HEK293 (cell line): ENCODE results near the gene LRRC70.

Source experiments
- CTCF ChIA-PET: fragments of 350-600 bp; formaldehyde crosslinking; extraction: SDS; loops from one replicate; lab custom pipeline; 2021; ENCODE audit warnings: antibody characterized with exemption; lab: Yijun Ruan, JAX
- POLR2A ChIA-PET: fragments of 300-600 bp; formaldehyde crosslinking; extraction: SDS; loops from one replicate; lab custom pipeline; 2020; ENCODE audit warnings: antibody characterized with exemption, inconsistent platforms; lab: Yijun Ruan, JAX
- H3K27ac ChIP-seq: fragments of 200-500 bp; sonication (Bioruptor generic); 2 replicates; pipeline ENCODE4 v1.5.1; 2014; ENCODE audit warnings: low read depth, low read length, control low read depth, inconsistent platforms; ENCODE audit errors: extremely low read depth
- H3K36me3 ChIP-seq, 2 experiments: fragments of 200-500 bp in 1 of 2; sonication (Bioruptor generic) in 1 of 2; 1 replicate in 1 of 2; 2 replicates in 1 of 2; pipeline ENCODE4 v1.5.1; 2014 to 2017; ENCODE audit warnings: inconsistent platforms in 2 of 2, low read length in 2 of 2; ENCODE audit not compliant: control insufficient read depth in 2 of 2, insufficient read depth in 1 of 2
- H3K4me1 ChIP-seq: fragments of 200-500 bp; sonication (Bioruptor generic); 2 replicates; pipeline ENCODE4 v1.5.1; 2014; ENCODE audit warnings: mild to moderate bottlenecking, low read length, inconsistent platforms; ENCODE audit not compliant: control insufficient read depth, insufficient read depth
- H3K4me3 ChIP-seq: 2 replicates; pipeline ENCODE4 v1.5.1; 2011; ENCODE audit warnings: low read depth, mild to moderate bottlenecking, control low read depth, low read length, moderate library complexity
- H3K9me3 ChIP-seq: fragments of 200-500 bp; sonication (Bioruptor generic); 2 replicates; pipeline ENCODE4 v1.5.1; 2014; ENCODE audit warnings: low read depth, low read length, inconsistent platforms; ENCODE audit not compliant: control insufficient read depth, insufficient read depth
- KLF9 ChIP-seq: fragments of 450-650 bp; formaldehyde crosslinking; IDR thresholded peaks from 2 replicates; pipeline ENCODE4 v1.5.1; 2016; ENCODE audit warnings: missing biosample characterization, missing genetic modification characterization, low read depth
- SP2 ChIP-seq: fragments of 450-650 bp; formaldehyde crosslinking; IDR thresholded peaks from 2 replicates; pipeline ENCODE4 v1.5.1; 2016; ENCODE audit warnings: missing biosample characterization, missing genetic modification characterization
- WT1 ChIP-seq: fragments of 450-650 bp; formaldehyde crosslinking; IDR thresholded peaks from 2 replicates; pipeline ENCODE4 v1.5.1; 2016; ENCODE audit warnings: missing biosample characterization, missing genetic modification characterization
- YY1 ChIP-seq: fragments of 450-650 bp; formaldehyde crosslinking; IDR thresholded peaks from 2 replicates; pipeline ENCODE4 v1.5.1; 2018; ENCODE audit warnings: missing biosample characterization, missing genetic modification characterization
- YY2 ChIP-seq: fragments of 450-650 bp; formaldehyde crosslinking; IDR thresholded peaks from 2 replicates; pipeline ENCODE4 v1.5.1; 2016; ENCODE audit warnings: missing biosample characterization, missing genetic modification characterization
- ZBTB1 ChIP-seq: fragments of 450-650 bp; formaldehyde crosslinking; IDR thresholded peaks from 2 replicates; pipeline ENCODE4 v1.5.1; 2016; ENCODE audit warnings: missing biosample characterization, missing genetic modification characterization
- ZBTB8A ChIP-seq: fragments of 450-650 bp; formaldehyde crosslinking; IDR thresholded peaks from 2 replicates; pipeline ENCODE4 v1.5.1; 2016; ENCODE audit warnings: missing biosample characterization, missing genetic modification characterization
- ZNF2 ChIP-seq: fragments of 450-650 bp; formaldehyde crosslinking; IDR thresholded peaks from 2 replicates; pipeline ENCODE4 v1.5.1; 2016; ENCODE audit warnings: missing biosample characterization, missing genetic modification characterization
- ZNF24 ChIP-seq: fragments of 450-650 bp; formaldehyde crosslinking; IDR thresholded peaks from 2 replicates; pipeline ENCODE4 v1.5.1; 2016; ENCODE audit warnings: missing biosample characterization, missing genetic modification characterization
- ZNF335 ChIP-seq: fragments of 450-650 bp; formaldehyde crosslinking; conservative IDR thresholded peaks from 2 replicates; pipeline ENCODE4 v1.5.1; 2016; ENCODE audit warnings: missing biosample characterization, missing genetic modification characterization
- ZNF555 ChIP-seq: fragments of 450-650 bp; formaldehyde crosslinking; conservative IDR thresholded peaks from 2 replicates; pipeline ENCODE4 v1.5.1; 2017; ENCODE audit warnings: missing biosample characterization, mild to moderate bottlenecking, missing genetic modification characterization, inconsistent platforms
- ZNF610 ChIP-seq: fragments of 450-650 bp; formaldehyde crosslinking; IDR thresholded peaks from 2 replicates; pipeline ENCODE4 v1.5.1; 2016; ENCODE audit warnings: missing biosample characterization, missing genetic modification characterization, borderline replicate concordance
- ZNF629 ChIP-seq: fragments of 450-650 bp; formaldehyde crosslinking; IDR thresholded peaks from 2 replicates; pipeline ENCODE4 v1.5.1; 2017; ENCODE audit warnings: missing biosample characterization, missing genetic modification characterization
- TF ChIP-seq, protein P1 (sequence below): fragments of 450-650 bp; formaldehyde crosslinking; conservative IDR thresholded peaks from 2 replicates; pipeline ENCODE4 v1.5.1; 2016; ENCODE audit warnings: low read depth, missing biosample characterization, missing genetic modification characterization
- TF ChIP-seq, protein P2 (sequence below): fragments of 450-650 bp; formaldehyde crosslinking; conservative IDR thresholded peaks from 2 replicates; pipeline ENCODE4 v1.5.1; 2016; ENCODE audit warnings: low read depth, missing biosample characterization, missing genetic modification characterization
- TF ChIP-seq, protein P3 (sequence below): fragments of 450-650 bp; formaldehyde crosslinking; IDR thresholded peaks from 2 replicates; pipeline ENCODE4 v1.5.1; 2016; ENCODE audit warnings: missing biosample characterization, missing genetic modification characterization
- TF ChIP-seq, protein P4 (sequence below): fragments of 450-650 bp; formaldehyde crosslinking; IDR thresholded peaks from 2 replicates; pipeline ENCODE4 v1.5.1; 2016; ENCODE audit warnings: missing biosample characterization, missing genetic modification characterization, borderline replicate concordance
- TF ChIP-seq, protein P5 (sequence below): fragments of 450-650 bp; formaldehyde crosslinking; IDR thresholded peaks from 2 replicates; pipeline ENCODE4 v1.5.1; 2017; ENCODE audit warnings: missing biosample characterization, missing genetic modification characterization
- TF ChIP-seq, protein P6 (sequence below): fragments of 450-650 bp; formaldehyde crosslinking; IDR thresholded peaks from 2 replicates; pipeline ENCODE4 v1.5.1; 2017; ENCODE audit warnings: missing biosample characterization, missing genetic modification characterization

The LRRC70 gene

DNA sequence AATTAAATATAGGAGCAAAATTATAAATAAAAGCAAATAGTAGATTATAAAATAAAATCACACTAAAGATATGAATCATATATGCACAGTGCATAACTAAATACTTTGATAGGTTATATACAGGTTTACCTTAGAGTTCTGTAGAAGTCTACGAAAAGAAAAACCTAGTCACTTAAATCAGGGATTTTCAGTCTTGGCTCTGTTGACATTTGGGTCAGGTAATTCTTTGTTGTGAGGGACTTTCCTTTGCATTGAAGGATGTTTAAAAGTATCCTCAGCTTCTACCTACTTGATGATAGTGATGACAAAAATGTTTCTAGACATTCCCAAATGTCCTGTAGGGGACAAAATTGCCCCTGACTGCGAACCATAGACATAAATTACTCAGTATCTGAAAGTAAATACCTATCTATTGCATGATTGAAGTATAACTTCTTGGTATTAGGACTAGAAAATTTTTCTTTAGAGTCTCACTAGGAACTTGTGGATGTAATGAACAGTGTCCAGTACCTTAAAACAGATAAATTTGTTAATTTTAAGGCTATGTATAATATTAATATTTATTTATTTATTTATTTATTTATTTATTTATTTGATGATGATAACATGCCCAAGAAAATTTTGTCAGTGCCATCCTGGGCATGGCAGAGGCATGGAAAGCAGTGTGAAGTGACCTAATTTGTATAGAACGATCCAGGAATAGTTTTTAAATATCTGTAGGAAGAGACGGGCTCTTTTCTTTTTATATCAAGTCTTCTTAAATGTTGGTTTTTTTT lies 44.0 kb upstream of the LRRC70 start (continued):
- TF ChIP-seq, protein P1, sequence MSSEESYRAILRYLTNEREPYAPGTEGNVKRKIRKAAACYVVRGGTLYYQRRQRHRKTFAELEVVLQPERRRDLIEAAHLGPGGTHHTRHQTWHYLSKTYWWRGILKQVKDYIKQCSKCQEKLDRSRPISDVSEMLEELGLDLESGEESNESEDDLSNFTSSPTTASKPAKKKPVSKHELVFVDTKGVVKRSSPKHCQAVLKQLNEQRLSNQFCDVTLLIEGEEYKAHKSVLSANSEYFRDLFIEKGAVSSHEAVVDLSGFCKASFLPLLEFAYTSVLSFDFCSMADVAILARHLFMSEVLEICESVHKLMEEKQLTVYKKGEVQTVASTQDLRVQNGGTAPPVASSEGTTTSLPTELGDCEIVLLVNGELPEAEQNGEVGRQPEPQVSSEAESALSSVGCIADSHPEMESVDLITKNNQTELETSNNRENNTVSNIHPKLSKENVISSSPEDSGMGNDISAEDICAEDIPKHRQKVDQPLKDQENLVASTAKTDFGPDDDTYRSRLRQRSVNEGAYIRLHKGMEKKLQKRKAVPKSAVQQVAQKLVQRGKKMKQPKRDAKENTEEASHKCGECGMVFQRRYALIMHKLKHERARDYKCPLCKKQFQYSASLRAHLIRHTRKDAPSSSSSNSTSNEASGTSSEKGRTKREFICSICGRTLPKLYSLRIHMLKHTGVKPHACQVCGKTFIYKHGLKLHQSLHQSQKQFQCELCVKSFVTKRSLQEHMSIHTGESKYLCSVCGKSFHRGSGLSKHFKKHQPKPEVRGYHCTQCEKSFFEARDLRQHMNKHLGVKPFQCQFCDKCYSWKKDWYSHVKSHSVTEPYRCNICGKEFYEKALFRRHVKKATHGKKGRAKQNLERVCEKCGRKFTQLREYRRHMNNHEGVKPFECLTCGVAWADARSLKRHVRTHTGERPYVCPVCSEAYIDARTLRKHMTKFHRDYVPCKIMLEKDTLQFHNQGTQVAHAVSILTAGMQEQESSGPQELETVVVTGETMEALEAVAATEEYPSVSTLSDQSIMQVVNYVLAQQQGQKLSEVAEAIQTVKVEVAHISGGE (tag by site-specific recombination) = peak; percentile 61
- TF ChIP-seq ZBTB1 (tag by site-specific recombination) (no peak), ZBTB8A (peak; percentile 27; the same call in 1 of the 2 replicates), ZNF629 (tag by site-specific recombination) (no peak), KLF9 (tag by site-specific recombination) (no peak), ZNF335 (tag by site-specific recombination) (no peak), ZNF555 (tag by site-specific recombination) (peak; percentile 61)
- TF ChIP-seq, protein P2, sequence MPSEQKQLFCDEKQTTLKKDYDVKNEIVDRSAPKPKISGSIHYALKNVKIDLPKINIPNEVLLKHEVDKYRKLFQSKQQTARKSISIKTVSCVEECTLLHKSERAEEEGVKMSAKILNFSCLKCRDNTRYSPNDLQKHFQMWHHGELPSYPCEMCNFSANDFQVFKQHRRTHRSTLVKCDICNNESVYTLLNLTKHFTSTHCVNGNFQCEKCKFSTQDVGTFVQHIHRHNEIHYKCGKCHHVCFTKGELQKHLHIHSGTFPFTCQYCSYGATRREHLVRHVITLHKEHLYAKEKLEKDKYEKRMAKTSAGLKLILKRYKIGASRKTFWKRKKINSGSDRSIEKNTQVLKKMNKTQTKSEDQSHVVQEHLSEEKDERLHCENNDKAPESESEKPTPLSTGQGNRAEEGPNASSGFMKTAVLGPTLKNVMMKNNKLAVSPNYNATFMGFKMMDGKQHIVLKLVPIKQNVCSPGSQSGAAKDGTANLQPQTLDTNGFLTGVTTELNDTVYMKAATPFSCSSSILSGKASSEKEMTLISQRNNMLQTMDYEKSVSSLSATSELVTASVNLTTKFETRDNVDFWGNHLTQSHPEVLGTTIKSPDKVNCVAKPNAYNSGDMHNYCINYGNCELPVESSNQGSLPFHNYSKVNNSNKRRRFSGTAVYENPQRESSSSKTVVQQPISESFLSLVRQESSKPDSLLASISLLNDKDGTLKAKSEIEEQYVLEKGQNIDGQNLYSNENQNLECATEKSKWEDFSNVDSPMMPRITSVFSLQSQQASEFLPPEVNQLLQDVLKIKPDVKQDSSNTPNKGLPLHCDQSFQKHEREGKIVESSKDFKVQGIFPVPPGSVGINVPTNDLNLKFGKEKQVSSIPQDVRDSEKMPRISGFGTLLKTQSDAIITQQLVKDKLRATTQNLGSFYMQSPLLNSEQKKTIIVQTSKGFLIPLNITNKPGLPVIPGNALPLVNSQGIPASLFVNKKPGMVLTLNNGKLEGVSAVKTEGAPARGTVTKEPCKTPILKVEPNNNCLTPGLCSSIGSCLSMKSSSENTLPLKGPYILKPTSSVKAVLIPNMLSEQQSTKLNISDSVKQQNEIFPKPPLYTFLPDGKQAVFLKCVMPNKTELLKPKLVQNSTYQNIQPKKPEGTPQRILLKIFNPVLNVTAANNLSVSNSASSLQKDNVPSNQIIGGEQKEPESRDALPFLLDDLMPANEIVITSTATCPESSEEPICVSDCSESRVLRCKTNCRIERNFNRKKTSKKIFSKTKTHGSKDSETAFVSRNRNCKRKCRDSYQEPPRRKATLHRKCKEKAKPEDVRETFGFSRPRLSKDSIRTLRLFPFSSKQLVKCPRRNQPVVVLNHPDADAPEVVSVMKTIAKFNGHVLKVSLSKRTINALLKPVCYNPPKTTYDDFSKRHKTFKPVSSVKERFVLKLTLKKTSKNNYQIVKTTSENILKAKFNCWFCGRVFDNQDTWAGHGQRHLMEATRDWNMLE = peak; percentile 67

DNA sequence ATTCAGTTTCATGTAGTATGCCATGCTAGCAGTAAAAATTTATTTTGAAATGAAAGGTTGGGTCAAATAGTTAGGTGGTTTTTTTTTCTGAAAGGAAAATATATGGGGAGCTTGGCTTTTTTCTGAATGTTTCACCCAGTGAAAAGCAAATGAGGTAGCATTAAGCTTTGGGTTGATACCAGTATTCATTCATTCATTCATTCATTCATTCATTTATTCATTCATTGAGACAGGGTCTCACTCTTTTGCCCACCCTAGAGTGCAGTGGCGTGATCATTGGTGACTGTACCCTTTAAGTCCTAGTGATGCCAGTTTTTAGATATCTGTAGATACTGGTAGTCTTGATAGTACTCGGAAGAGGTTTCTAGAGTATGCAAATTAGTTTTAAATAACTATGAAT lies 42.4 kb upstream of the LRRC70 start:
- Histone ChIP-seq H3K9me3 (no peaks in the 10 kb centered on the region), H3K27ac (no peak overlapping the region), H3K4me1 (no peaks in the 10 kb centered on the region), H3K4me3 (no peak overlapping the region), H3K36me3 (peaks cover 7 to 8% of the 10 kb centered on the region in 2 experiments; a peak in 2 of 3 replicates)
- CTCF ChIA-PET = no interaction called here
- POLR2A ChIA-PET = no interaction called here
- TF ChIP-seq YY2 (tag by site-specific recombination) = no peak
- TF ChIP-seq, protein P3, sequence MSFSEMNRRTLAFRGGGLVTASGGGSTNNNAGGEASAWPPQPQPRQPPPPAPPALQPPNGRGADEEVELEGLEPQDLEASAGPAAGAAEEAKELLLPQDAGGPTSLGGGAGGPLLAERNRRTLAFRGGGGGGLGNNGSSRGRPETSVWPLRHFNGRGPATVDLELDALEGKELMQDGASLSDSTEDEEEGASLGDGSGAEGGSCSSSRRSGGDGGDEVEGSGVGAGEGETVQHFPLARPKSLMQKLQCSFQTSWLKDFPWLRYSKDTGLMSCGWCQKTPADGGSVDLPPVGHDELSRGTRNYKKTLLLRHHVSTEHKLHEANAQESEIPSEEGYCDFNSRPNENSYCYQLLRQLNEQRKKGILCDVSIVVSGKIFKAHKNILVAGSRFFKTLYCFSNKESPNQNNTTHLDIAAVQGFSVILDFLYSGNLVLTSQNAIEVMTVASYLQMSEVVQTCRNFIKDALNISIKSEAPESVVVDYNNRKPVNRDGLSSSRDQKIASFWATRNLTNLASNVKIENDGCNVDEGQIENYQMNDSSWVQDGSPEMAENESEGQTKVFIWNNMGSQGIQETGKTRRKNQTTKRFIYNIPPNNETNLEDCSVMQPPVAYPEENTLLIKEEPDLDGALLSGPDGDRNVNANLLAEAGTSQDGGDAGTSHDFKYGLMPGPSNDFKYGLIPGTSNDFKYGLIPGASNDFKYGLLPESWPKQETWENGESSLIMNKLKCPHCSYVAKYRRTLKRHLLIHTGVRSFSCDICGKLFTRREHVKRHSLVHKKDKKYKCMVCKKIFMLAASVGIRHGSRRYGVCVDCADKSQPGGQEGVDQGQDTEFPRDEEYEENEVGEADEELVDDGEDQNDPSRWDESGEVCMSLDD (tag by site-specific recombination) = no peak
- TF ChIP-seq ZNF610 (tag by site-specific recombination) = no peak
- TF ChIP-seq SP2 (tag by site-specific recombination) = no peak
- TF ChIP-seq, protein P4, sequence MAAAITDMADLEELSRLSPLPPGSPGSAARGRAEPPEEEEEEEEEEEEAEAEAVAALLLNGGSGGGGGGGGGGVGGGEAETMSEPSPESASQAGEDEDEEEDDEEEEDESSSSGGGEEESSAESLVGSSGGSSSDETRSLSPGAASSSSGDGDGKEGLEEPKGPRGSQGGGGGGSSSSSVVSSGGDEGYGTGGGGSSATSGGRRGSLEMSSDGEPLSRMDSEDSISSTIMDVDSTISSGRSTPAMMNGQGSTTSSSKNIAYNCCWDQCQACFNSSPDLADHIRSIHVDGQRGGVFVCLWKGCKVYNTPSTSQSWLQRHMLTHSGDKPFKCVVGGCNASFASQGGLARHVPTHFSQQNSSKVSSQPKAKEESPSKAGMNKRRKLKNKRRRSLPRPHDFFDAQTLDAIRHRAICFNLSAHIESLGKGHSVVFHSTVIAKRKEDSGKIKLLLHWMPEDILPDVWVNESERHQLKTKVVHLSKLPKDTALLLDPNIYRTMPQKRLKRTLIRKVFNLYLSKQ = no peak
- TF ChIP-seq, protein P5, sequence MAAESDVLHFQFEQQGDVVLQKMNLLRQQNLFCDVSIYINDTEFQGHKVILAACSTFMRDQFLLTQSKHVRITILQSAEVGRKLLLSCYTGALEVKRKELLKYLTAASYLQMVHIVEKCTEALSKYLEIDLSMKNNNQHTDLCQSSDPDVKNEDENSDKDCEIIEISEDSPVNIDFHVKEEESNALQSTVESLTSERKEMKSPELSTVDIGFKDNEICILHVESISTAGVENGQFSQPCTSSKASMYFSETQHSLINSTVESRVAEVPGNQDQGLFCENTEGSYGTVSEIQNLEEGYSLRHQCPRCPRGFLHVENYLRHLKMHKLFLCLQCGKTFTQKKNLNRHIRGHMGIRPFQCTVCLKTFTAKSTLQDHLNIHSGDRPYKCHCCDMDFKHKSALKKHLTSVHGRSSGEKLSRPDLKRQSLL (tag by site-specific recombination) = no peak
- no peak for TF ChIP-seq ZNF2
- no peak for TF ChIP-seq YY1 (tag by site-specific recombination)
- no peak for TF ChIP-seq WT1 (tag by site-specific recombination)
- TF ChIP-seq, protein P6, sequence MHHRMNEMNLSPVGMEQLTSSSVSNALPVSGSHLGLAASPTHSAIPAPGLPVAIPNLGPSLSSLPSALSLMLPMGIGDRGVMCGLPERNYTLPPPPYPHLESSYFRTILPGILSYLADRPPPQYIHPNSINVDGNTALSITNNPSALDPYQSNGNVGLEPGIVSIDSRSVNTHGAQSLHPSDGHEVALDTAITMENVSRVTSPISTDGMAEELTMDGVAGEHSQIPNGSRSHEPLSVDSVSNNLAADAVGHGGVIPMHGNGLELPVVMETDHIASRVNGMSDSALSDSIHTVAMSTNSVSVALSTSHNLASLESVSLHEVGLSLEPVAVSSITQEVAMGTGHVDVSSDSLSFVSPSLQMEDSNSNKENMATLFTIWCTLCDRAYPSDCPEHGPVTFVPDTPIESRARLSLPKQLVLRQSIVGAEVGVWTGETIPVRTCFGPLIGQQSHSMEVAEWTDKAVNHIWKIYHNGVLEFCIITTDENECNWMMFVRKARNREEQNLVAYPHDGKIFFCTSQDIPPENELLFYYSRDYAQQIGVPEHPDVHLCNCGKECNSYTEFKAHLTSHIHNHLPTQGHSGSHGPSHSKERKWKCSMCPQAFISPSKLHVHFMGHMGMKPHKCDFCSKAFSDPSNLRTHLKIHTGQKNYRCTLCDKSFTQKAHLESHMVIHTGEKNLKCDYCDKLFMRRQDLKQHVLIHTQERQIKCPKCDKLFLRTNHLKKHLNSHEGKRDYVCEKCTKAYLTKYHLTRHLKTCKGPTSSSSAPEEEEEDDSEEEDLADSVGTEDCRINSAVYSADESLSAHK (tag by site-specific recombination) = no peak
- TF ChIP-seq ZNF24 = no peak
- no peak for TF ChIP-seq ZNF335 (tag by site-specific recombination)
